HTERT RPE-1 (cell line): ENCODE data around the gene CDH13.

ENCODE experiments used
- in situ Hi-C: fragments of 300-500 bp; cut with MboI; formaldehyde crosslinking; loops from 4 replicates; pipeline ENCODE4 v1.14.3; 2020; ENCODE audit warnings: low sequenced_read_pairs

CDH13 gene

GRCh38 chr16:82735673-82736091, 108.9 kb downstream of the CDH13 start:
- in situ Hi-C loops: no loop called here

- in situ Hi-C loops: no loop called here
These were observed 109.5 kb downstream of the CDH13 start for GRCh38 chr16:82736224-82736623.

- in situ Hi-C loops: no loop called here
These were observed 111.9 kb downstream of the CDH13 start for GRCh38 chr16:82738699-82739098.

- in situ Hi-C loops: no loop called here
These were observed 114.4 kb downstream of the CDH13 start for GRCh38 chr16:82741073-82741615.

- in situ Hi-C loops: no loop called here
These were observed 118.2 kb downstream of the CDH13 start for GRCh38 chr16:82744958-82745357.

- in situ Hi-C loops: no loop called here
These were observed 121.3 kb downstream of the CDH13 start for GRCh38 chr16:82748026-82748425.

- in situ Hi-C loops: no loop called here
These were observed 123.3 kb downstream of the CDH13 start for GRCh38 chr16:82750068-82750467.

GRCh38 chr16:82751020-82751419, 124.3 kb downstream of the CDH13 start:
- in situ Hi-C loops: no loop called here

- in situ Hi-C loops: no loop called here
These were observed 125.4 kb downstream of the CDH13 start for GRCh38 chr16:82752172-82752571.

- in situ Hi-C loops: no loop called here
These were observed 127.1 kb downstream of the CDH13 start for GRCh38 chr16:82753821-82754220.

GRCh38 chr16:82754716-82755513, 128.1 kb downstream of the CDH13 start:
- in situ Hi-C loops: no loop called here

- in situ Hi-C loops: no loop called here
These were observed 129.0 kb downstream of the CDH13 start for GRCh38 chr16:82755570-82756282.

GRCh38 chr16:82756283-82756599, 129.5 kb downstream of the CDH13 start:
- in situ Hi-C loops: no loop called here

GRCh38 chr16:82758406-82758805, 131.6 kb downstream of the CDH13 start:
- in situ Hi-C loops: no loop called here

GRCh38 chr16:82758904-82759303, 132.1 kb downstream of the CDH13 start:
- in situ Hi-C loops: no loop called here

GRCh38 chr16:82761236-82761635, 134.5 kb downstream of the CDH13 start:
- in situ Hi-C loops: no loop called here

GRCh38 chr16:82761858-82762257, 135.1 kb downstream of the CDH13 start:
- in situ Hi-C loops: no loop called here

- in situ Hi-C loops: no loop called here
These were observed 136.6 kb downstream of the CDH13 start for GRCh38 chr16:82763371-82763770.

GRCh38 chr16:82767198-82767597, 140.4 kb downstream of the CDH13 start:
- in situ Hi-C loops: no loop called here

GRCh38 chr16:82767808-82768207, 141.0 kb downstream of the CDH13 start:
- in situ Hi-C loops: no loop called here

GRCh38 chr16:82769845-82770244, 143.1 kb downstream of the CDH13 start:
- in situ Hi-C loops: no loop called here

GRCh38 chr16:82772215-82772614, 145.4 kb downstream of the CDH13 start:
- in situ Hi-C loops: no loop called here
